A549 (cell line): ENCODE measurements around the gene ROR2. TPM values are rescaled to one million over a fixed set of nuclear protein-coding genes. Genes with fewer than 3 reads are reported as not detected.

Source experiments
- ATAC-seq, 2 experiments: fragments of 200-7000 bp in 1 of 2; fragments of >200 bp in 1 of 2; cut with Nextera tagmentation in 1 of 2; cut with Tn5 transposase in 1 of 2; 3 replicates each; pipeline versions ENCODE4 v1.8.0 to v1.9.1; 2018 to 2020; ENCODE audit warnings: mild to moderate bottlenecking in 1 of 2, moderate library complexity in 1 of 2
- CTCF ChIA-PET: fragments of 300-600 bp; sonication (Branson Sonifier 250); formaldehyde crosslinking; extraction: SDS; loops from one replicate; lab custom pipeline; 2021; ENCODE audit warnings: antibody characterized with exemption, inconsistent platforms; lab: Yijun Ruan, JAX
- POLR2A ChIA-PET: fragments of 350-600 bp; formaldehyde crosslinking; extraction: SDS; loops from one replicate; lab custom pipeline; 2021; ENCODE audit warnings: antibody characterized with exemption, inconsistent platforms; lab: Yijun Ruan, JAX
- DNase-seq, 2 experiments: peaks; one replicate each; pipeline versions ENCODE4 v3.0.0 to v3.0.0-alpha.2; 2011 to 2016; ENCODE audit warnings: low read depth in 1 of 2, low spot score in 1 of 2
- FAIRE-seq: peaks from 2 replicates; lab custom pipeline; 2011; peaks lifted over from hg19 to GRCh38; lab: Jason Lieb, UNC
- H3K27ac ChIP-seq, 2 experiments: fragments of >200 bp; sonication (Bioruptor Twin); formaldehyde crosslinking; 3 replicates each; pipeline ENCODE4 v1.5.1; 2016 to 2017
- H3K4me1 ChIP-seq: fragments of >200 bp; sonication (Bioruptor Twin); formaldehyde crosslinking; 3 replicates; pipeline ENCODE4 v1.6.1; 2016
- H3K4me2 ChIP-seq: fragments of >200 bp; sonication (Bioruptor Twin); formaldehyde crosslinking; 3 replicates; pipeline ENCODE4 v1.6.1; 2016
- H3K4me3 ChIP-seq: fragments of >200 bp; sonication (Bioruptor Twin); formaldehyde crosslinking; 3 replicates; pipeline ENCODE4 v1.5.1; 2016
- H3K9me3 ChIP-seq: fragments of >200 bp; sonication (Bioruptor Twin); formaldehyde crosslinking; 3 replicates; pipeline ENCODE4 v1.6.1; 2016
- CBX8 ChIP-seq: fragments of 200-600 bp; sonication (generic); IDR thresholded peaks from 2 replicates; pipeline ENCODE4 v1.6.1; 2016
- CEBPB ChIP-seq, 2 experiments: fragments of >200 bp in 1 of 2; sonication (Bioruptor Twin) in 1 of 2; formaldehyde crosslinking in 1 of 2; IDR thresholded peaks; 2 replicates each; pipeline ENCODE4 v1.6.1; 2012 to 2016
- CHD2 ChIP-seq: fragments of 150-350 bp; IDR thresholded peaks from 2 replicates; pipeline ENCODE4 v1.6.1; 2014; ENCODE audit warnings: low read length; ENCODE audit not compliant: partially characterized antibody
- CHD4 ChIP-seq: fragments of 200-600 bp; sonication (generic); IDR thresholded peaks from 2 replicates; pipeline ENCODE4 v1.6.1; 2016; ENCODE audit warnings: antibody characterized with exemption, mild to moderate bottlenecking, borderline replicate concordance
- EHF ChIP-seq: fragments of 250-450 bp; sonication (Bioruptor Pico); IDR thresholded peaks from 2 replicates; pipeline ENCODE4 v1.5.0; 2020; ENCODE audit warnings: mild to moderate bottlenecking
- EHMT2 ChIP-seq: fragments of 200-600 bp; sonication (generic); IDR thresholded peaks from 2 replicates; pipeline ENCODE4 v1.6.1; 2016; ENCODE audit warnings: antibody characterized with exemption, low read depth, mild to moderate bottlenecking, moderate library complexity
- ELK1 ChIP-seq: fragments of 150-350 bp; IDR thresholded peaks from 2 replicates; pipeline ENCODE4 v1.6.1; 2014; ENCODE audit warnings: low read depth, mild to moderate bottlenecking, low read length
- FOSB ChIP-seq: fragments of 250-450 bp; sonication (Bioruptor Pico); IDR thresholded peaks from 2 replicates; pipeline ENCODE4 v1.5.0; 2020; ENCODE audit warnings: mild to moderate bottlenecking, moderate library complexity
- FOXS1 ChIP-seq: fragments of 250-450 bp; sonication (Bioruptor Pico); IDR thresholded peaks from 2 replicates; pipeline ENCODE4 v1.5.0; 2020; ENCODE audit warnings: mild to moderate bottlenecking, moderate library complexity
- HDAC2 ChIP-seq: fragments of 200-600 bp; sonication (generic); IDR thresholded peaks from 2 replicates; pipeline ENCODE4 v1.6.1; 2016
- HOXA7 ChIP-seq: fragments of 250-450 bp; sonication (Bioruptor Pico); IDR thresholded peaks from 2 replicates; pipeline ENCODE4 v1.5.0; 2020; ENCODE audit warnings: mild to moderate bottlenecking, moderate library complexity
- HOXB5 ChIP-seq: fragments of 250-450 bp; sonication (Bioruptor Pico); IDR thresholded peaks from 2 replicates; pipeline ENCODE4 v1.5.0; 2020; ENCODE audit warnings: mild to moderate bottlenecking, moderate library complexity
- JUN ChIP-seq, 2 experiments: fragments of >200 bp; sonication (Bioruptor Twin); formaldehyde crosslinking; IDR thresholded peaks; 2 replicates in 1 of 2; 3 replicates in 1 of 2; pipeline ENCODE4 v1.6.1; 2016 to 2017
- KDM5A ChIP-seq: fragments of 200-600 bp; sonication (generic); IDR thresholded peaks from 2 replicates; pipeline ENCODE4 v1.6.1; 2016; ENCODE audit warnings: antibody characterized with exemption, mild to moderate bottlenecking
- MAFK ChIP-seq: fragments of 450-650 bp; IDR thresholded peaks from 2 replicates; pipeline ENCODE4 v1.6.1; 2014; ENCODE audit not compliant: partially characterized antibody
- MAZ ChIP-seq: fragments of 150-350 bp; IDR thresholded peaks from 2 replicates; pipeline ENCODE4 v1.6.1; 2014; ENCODE audit warnings: antibody characterized with exemption, low read depth, low read length, borderline replicate concordance
- MYC ChIP-seq: IDR thresholded peaks from 2 replicates; pipeline ENCODE4 v1.6.1; 2012; ENCODE audit warnings: mild to moderate bottlenecking, inconsistent platforms, low read length, improper control_type of control experiment, borderline replicate concordance
- PBX3 ChIP-seq: IDR thresholded peaks from 2 replicates; pipeline ENCODE4 v1.6.1; 2012
- RAD21 ChIP-seq, 2 experiments: fragments of >200 bp in 1 of 2; sonication (Bioruptor Twin) in 1 of 2; formaldehyde crosslinking in 1 of 2; IDR thresholded peaks in 1 of 2; conservative IDR thresholded peaks in 1 of 2; 2 replicates in 1 of 2; 3 replicates in 1 of 2; pipeline ENCODE4 v1.6.1; 2012 to 2018; ENCODE audit warnings: inconsistent platforms in 1 of 2
- REST ChIP-seq: fragments of 200-600 bp; sonication (generic); IDR thresholded peaks from 2 replicates; pipeline ENCODE4 v1.6.1; 2016; ENCODE audit warnings: antibody characterized with exemption, mild to moderate bottlenecking, moderate library complexity
- TP53 ChIP-seq: fragments of 250-450 bp; sonication (Bioruptor Pico); IDR thresholded peaks from 2 replicates; pipeline ENCODE4 v1.5.0; 2021; ENCODE audit warnings: mild to moderate bottlenecking, moderate library complexity
- WGBS: methylation state at CpG from one replicate; pipeline ENCODE4 v1.1.6; 2017; ENCODE audit errors: missing lambda C conversion rate; 5-methylcytosine and 5-hydroxymethylcytosine counted together
- polyA plus RNA-seq, 4 experiments: library from polyadenylated mRNA; depleted of rRNA in 3 of 4; stranded (reverse); fragments of >200 nt; fragmentation: RNase III in 1 of 4; extraction: RNeasy Plus Mini Kit Qiagen cat#74134 plus additional on column Dnase treatment in 1 of 4; gene quantifications; 2 replicates in 3 of 4; 3 replicates in 1 of 4; pipeline ENCODE4 v1.2.3, GENCODE V29; 2011 to 2017
- TF ChIP-seq, protein P1 (sequence below): fragments of 250-450 bp; sonication (Bioruptor Pico); IDR thresholded peaks from 2 replicates; pipeline ENCODE4 v1.5.0; 2020; ENCODE audit warnings: low read depth, mild to moderate bottlenecking, moderate library complexity
- TF ChIP-seq, protein P2 (sequence below): fragments of >200 bp; sonication (Bioruptor Twin); formaldehyde crosslinking; IDR thresholded peaks from 3 replicates; pipeline ENCODE4 v1.5.1; 2016

ROR2 gene
- polyA plus RNA-seq, 2 of the 4 experiments (the other 2 are of a cell fraction): 0.12 to 0.53 TPM

- no peak for TF ChIP-seq TP53
Measured at GRCh38 chr9:91773156-91773555, 176.9 kb downstream of the ROR2 start (continued).

- CTCF ChIA-PET: interaction anchor here (0.5 to 4.4 kb wide), 6 partner anchors 10 to 644 kb away, joined by 3 to 22 read pairs (median 5); partner anchors contain the start of gene ROR2
- Histone ChIP-seq H3K9me3 (0 out of 3 replicates have a peak, but pooled peaks cover 1% of the 10 kb centered on the region), H3K4me2 (no peak overlapping the region), H3K4me3 (no peak overlapping the region), H3K27ac (no peak overlapping the region), H3K4me1 (no peaks in the 10 kb centered on the region)
- 49% methylated on average over 4 of the region's 4 CpGs for WGBS
- ATAC-seq: no peak
- no peak for TF ChIP-seq CHD4
- no peak for FAIRE-seq
- no peak for DNase-seq
- POLR2A ChIA-PET: no interaction called here
Measured at GRCh38 chr9:91771864-91772263, 178.2 kb downstream of the ROR2 start.

GRCh38 chr9:91771027-91771426 lies 179.0 kb downstream of the ROR2 start:
- no peak overlapping the region for H3K27ac ChIP-seq
- H3K4me2 ChIP-seq: no peak overlapping the region
- no peak overlapping the region for H3K4me3 ChIP-seq
- ATAC-seq (peak in 1 of 2 experiments; percentile 63; a peak in 3 of 6 replicates), DNase-seq (peak in 1 of 2 experiments; percentile 22), FAIRE-seq (no peak)
- no peaks in the 10 kb centered on the region for H3K4me1 ChIP-seq
- H3K9me3 ChIP-seq: peaks cover 6% of the 10 kb centered on the region; the same call in 1 of the 3 replicates
- ChIA-PET POLR2A (no interaction called here), CTCF (interaction anchor here (1.6 to 4.4 kb wide), 4 partner anchors 11 to 179 kb away, joined by 5 to 22 read pairs (median 6); partner anchors contain the start of gene ROR2)
- WGBS: 43% methylated on average over 8 of the region's 8 CpGs
- TF ChIP-seq RAD21 (conservative IDR thresholded peaks at IDR 0.05 in 1 of 2, IDR thresholded peaks at IDR 0.05 in 1 of 2) (0 out of 5 replicates have a peak, but pooled peaks of 1 of the 2 experiments have one; percentile 3), FOXS1 (CRISPR knock-in tag) (no peak), CEBPB (IDR thresholded peaks at IDR 0.05) (peak in 1 of 2 experiments; percentile 17; a peak in 1 of 4 replicates), HOXA7 (CRISPR knock-in tag) (no peak), REST (no peak), MAFK (no peak), CHD2 (no peak), EHMT2 (no peak), HOXB5 (CRISPR knock-in tag) (no peak), FOSB (no peak), JUN (IDR thresholded peaks at IDR 0.05) (no peak), TP53 (no peak)
- TF ChIP-seq, protein P1, sequence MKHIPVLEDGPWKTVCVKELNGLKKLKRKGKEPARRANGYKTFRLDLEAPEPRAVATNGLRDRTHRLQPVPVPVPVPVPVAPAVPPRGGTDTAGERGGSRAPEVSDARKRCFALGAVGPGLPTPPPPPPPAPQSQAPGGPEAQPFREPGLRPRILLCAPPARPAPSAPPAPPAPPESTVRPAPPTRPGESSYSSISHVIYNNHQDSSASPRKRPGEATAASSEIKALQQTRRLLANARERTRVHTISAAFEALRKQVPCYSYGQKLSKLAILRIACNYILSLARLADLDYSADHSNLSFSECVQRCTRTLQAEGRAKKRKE (CRISPR knock-in tag): no peak

- CTCF ChIA-PET: interaction anchor here (1.6 to 4.4 kb wide), 4 partner anchors 11 to 180 kb away, joined by 5 to 22 read pairs (median 6); partner anchors contain the start of gene ROR2
- 36% methylated on average over 7 of the region's 10 CpGs for WGBS
- POLR2A ChIA-PET: no interaction called here
- Histone ChIP-seq H3K9me3 (peaks cover 13% of the 10 kb centered on the region; the same call in 2 of the 3 replicates), H3K4me1 (no peaks in the 10 kb centered on the region), H3K27ac (no peak overlapping the region), H3K4me3 (no peak overlapping the region), H3K4me2 (no peak overlapping the region)
- FAIRE-seq (no peak), DNase-seq (no peak), ATAC-seq (no peak; a peak in 1 of 6 replicates)
- TF ChIP-seq MAFK (no peak), MYC (no peak), CEBPB (IDR thresholded peaks at IDR 0.05) (no peak), PBX3 (no peak), JUN (IDR thresholded peaks at IDR 0.05) (no peak), KDM5A (no peak), MAZ (no peak), RAD21 (conservative IDR thresholded peaks at IDR 0.05 in 1 of 2, IDR thresholded peaks at IDR 0.05 in 1 of 2) (no peak), ELK1 (no peak), HDAC2 (no peak), TP53 (no peak), EHF (no peak), FOSB (no peak), CBX8 (no peak)
- TF ChIP-seq, protein P2, sequence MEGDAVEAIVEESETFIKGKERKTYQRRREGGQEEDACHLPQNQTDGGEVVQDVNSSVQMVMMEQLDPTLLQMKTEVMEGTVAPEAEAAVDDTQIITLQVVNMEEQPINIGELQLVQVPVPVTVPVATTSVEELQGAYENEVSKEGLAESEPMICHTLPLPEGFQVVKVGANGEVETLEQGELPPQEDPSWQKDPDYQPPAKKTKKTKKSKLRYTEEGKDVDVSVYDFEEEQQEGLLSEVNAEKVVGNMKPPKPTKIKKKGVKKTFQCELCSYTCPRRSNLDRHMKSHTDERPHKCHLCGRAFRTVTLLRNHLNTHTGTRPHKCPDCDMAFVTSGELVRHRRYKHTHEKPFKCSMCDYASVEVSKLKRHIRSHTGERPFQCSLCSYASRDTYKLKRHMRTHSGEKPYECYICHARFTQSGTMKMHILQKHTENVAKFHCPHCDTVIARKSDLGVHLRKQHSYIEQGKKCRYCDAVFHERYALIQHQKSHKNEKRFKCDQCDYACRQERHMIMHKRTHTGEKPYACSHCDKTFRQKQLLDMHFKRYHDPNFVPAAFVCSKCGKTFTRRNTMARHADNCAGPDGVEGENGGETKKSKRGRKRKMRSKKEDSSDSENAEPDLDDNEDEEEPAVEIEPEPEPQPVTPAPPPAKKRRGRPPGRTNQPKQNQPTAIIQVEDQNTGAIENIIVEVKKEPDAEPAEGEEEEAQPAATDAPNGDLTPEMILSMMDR: no peak
Measured at GRCh38 chr9:91770229-91770628, 179.8 kb downstream of the ROR2 start.
